DND-41 (cell line): Measurements from ENCODE around the gene SHMT2.

ENCODE experiments used
- CTCF ChIP-seq: IDR thresholded peaks from 2 replicates; pipeline ENCODE4 v1.5.1; 2012; ENCODE audit warnings: borderline replicate concordance, low read length, moderate library complexity, mild to moderate bottlenecking; ENCODE audit not compliant: poor library complexity, severe bottlenecking; ENCODE audit errors: extremely low read depth
- EZH2 ChIP-seq: IDR thresholded peaks from 3 replicates; pipeline ENCODE4 v1.6.1; 2012; ENCODE audit warnings: borderline replicate concordance, low read depth, mild to moderate bottlenecking, moderate library complexity, low read length, inconsistent platforms; ENCODE audit not compliant: severe bottlenecking

- TF ChIP-seq EZH2 (no peak), CTCF (no peak)
Measured at GRCh38 chr12:57235728-57236131, 6.2 kb downstream of the SHMT2 start.
